ENCODE data around the gene LLCFC1. TPM values are rescaled to one million over a fixed set of nuclear protein-coding genes. Genes with fewer than 3 reads are reported as not detected.

Gene LLCFC1
- not detected in 2 replicates for total RNA-seq

GRCh38 chr7:142939226-142939910, at the start of gene LLCFC1:
Gene LLCFC1 (plus strand): TSS chr7:142939484. CDS start chr7:142939622, 138 bp downstream.

GRCh38 chr7:142933624-142934023, 5.7 kb upstream of the LLCFC1 start, which contains the start of gene TRPV5:
Gene TRPV5 (minus strand): TSS chr7:142933746. CDS start chr7:142933459, 287 bp downstream.

GRCh38 chr7:142961973-142962926, 23.0 kb downstream of the LLCFC1 start, which contains the start of gene KEL:
Gene KEL (minus strand): TSS chr7:142962363. CDS start chr7:142962206, 157 bp downstream.

Other genes with a start within 250 kb of the LLCFC1 start
- gene PRSS1, start 190.0 kb upstream of the LLCFC1 start, total RNA-seq, result not detected in 2 replicates
- gene PRSS2, start 168.5 kb upstream of the LLCFC1 start, total RNA-seq, result not detected in 2 replicates
- gene EPHB6, start 84.4 kb upstream of the LLCFC1 start, total RNA-seq, result 0.65 and 2.6 TPM in 2 replicates
- not detected in 2 replicates for gene TRPV6, start 53.7 kb upstream of the LLCFC1 start, total RNA-seq
- gene TRPV5, start 5.7 kb upstream of the LLCFC1 start, total RNA-seq, result not detected in 2 replicates
- gene KEL, start 22.9 kb downstream of the LLCFC1 start, total RNA-seq, result 0.28 TPM in 1 of 2 replicates, not detected in the other
- not detected in 2 replicates for gene OR9A2, start 87.6 kb downstream of the LLCFC1 start, total RNA-seq
- gene OR6V1, start 112.9 kb downstream of the LLCFC1 start, total RNA-seq, result not detected in 2 replicates
- not detected in 2 replicates for gene PIP, start 192.6 kb downstream of the LLCFC1 start, total RNA-seq
- not detected in 2 replicates for gene TAS2R39, start 243.9 kb downstream of the LLCFC1 start, total RNA-seq